ENCODE measurements around the gene FAIM.

DNA sequence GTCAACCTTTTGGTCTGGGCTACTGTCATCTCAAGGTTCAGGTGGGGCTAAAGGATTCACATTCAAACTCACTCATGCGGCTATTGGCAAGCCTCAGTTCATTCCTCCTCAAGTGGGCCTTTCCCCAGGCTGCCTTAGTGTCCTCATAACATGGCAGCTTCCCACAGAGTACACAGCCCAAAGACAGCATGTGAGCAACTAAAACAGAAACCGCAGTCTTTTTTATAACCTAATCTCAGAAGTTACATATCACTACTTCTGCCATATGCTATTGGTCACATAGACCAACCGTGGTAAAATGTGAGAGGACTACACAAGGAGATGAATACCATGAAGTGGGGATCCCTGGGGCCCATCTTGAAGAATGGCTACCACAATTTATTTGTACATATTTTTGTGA, 10.0 kb upstream of the FAIM start:
- TF ChIP-seq, protein P1, sequence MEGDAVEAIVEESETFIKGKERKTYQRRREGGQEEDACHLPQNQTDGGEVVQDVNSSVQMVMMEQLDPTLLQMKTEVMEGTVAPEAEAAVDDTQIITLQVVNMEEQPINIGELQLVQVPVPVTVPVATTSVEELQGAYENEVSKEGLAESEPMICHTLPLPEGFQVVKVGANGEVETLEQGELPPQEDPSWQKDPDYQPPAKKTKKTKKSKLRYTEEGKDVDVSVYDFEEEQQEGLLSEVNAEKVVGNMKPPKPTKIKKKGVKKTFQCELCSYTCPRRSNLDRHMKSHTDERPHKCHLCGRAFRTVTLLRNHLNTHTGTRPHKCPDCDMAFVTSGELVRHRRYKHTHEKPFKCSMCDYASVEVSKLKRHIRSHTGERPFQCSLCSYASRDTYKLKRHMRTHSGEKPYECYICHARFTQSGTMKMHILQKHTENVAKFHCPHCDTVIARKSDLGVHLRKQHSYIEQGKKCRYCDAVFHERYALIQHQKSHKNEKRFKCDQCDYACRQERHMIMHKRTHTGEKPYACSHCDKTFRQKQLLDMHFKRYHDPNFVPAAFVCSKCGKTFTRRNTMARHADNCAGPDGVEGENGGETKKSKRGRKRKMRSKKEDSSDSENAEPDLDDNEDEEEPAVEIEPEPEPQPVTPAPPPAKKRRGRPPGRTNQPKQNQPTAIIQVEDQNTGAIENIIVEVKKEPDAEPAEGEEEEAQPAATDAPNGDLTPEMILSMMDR (IDR thresholded peaks at IDR 0.05), result no peak
- no peak for TF ChIP-seq POLR2A (IDR thresholded peaks at IDR 0.05)
- TF ChIP-seq POLR2AphosphoS5 (IDR thresholded peaks at IDR 0.05; ENCODE audit: insufficient read depth in 1 of 2, low read depth in 1 of 2), result no peak
